ENCODE data around the gene SMNDC1.

SMNDC1 gene

GRCh38 chr10:110260746-110261477, 43.8 kb downstream of the SMNDC1 start:
- DNase-seq (ENCODE audit: low read depth in 1 of 2, low spot score in 1 of 2): no peak
- TF ChIP-seq GABPA (IDR thresholded peaks at IDR 0.05; ENCODE audit: low read depth) (no peak), SPI1 (IDR thresholded peaks at IDR 0.05; ENCODE audit: borderline replicate concordance, low read depth) (no peak), REST (IDR thresholded peaks at IDR 0.05; ENCODE audit: insufficient replicate concordance, low read depth) (no peak), POLR2AphosphoS5 (IDR thresholded peaks at IDR 0.05; ENCODE audit: low read depth) (no peak), CTCF (IDR thresholded peaks at IDR 0.05; ENCODE audit: insufficient read depth, low read length) (no peak)
- H3K27ac ChIP-seq (replicated peaks): no peak overlapping the region
- no peak overlapping the region for H3K4me3 ChIP-seq (replicated peaks; ENCODE audit: insufficient read depth, low read length)
- no peaks in the 10 kb centered on the region for H3K27me3 ChIP-seq (ENCODE audit: insufficient read depth, poor library complexity, severe bottlenecking)

- Histone ChIP-seq H3K4me3 (replicated peaks; ENCODE audit: insufficient read depth, low read length) (no peak overlapping the region), H3K27ac (replicated peaks) (no peak overlapping the region)
- TF ChIP-seq SPI1 (IDR thresholded peaks at IDR 0.05; ENCODE audit: borderline replicate concordance, low read depth) (no peak), REST (IDR thresholded peaks at IDR 0.05; ENCODE audit: insufficient replicate concordance, low read depth) (no peak), POLR2AphosphoS5 (IDR thresholded peaks at IDR 0.05; ENCODE audit: low read depth) (no peak), GABPA (IDR thresholded peaks at IDR 0.05; ENCODE audit: low read depth) (no peak), CTCF (IDR thresholded peaks at IDR 0.05; ENCODE audit: insufficient read depth, low read length) (no peak)
Measured at GRCh38 chr10:110259317-110259716, 45.4 kb downstream of the SMNDC1 start.

GRCh38 chr10:110258542-110258941, 46.2 kb downstream of the SMNDC1 start:
- no peak overlapping the region for H3K4me3 ChIP-seq (replicated peaks; ENCODE audit: insufficient read depth, low read length)
- no peak for DNase-seq (ENCODE audit: low read depth in 1 of 2, low spot score in 1 of 2)
- TF ChIP-seq GABPA (IDR thresholded peaks at IDR 0.05; ENCODE audit: low read depth) (no peak), POLR2AphosphoS5 (IDR thresholded peaks at IDR 0.05; ENCODE audit: low read depth) (no peak), REST (IDR thresholded peaks at IDR 0.05; ENCODE audit: insufficient replicate concordance, low read depth) (no peak), CTCF (IDR thresholded peaks at IDR 0.05; ENCODE audit: insufficient read depth, low read length) (no peak), SPI1 (IDR thresholded peaks at IDR 0.05; ENCODE audit: borderline replicate concordance, low read depth) (no peak)
- no peak overlapping the region for H3K27ac ChIP-seq (replicated peaks)
- no peaks in the 10 kb centered on the region for H3K27me3 ChIP-seq (ENCODE audit: insufficient read depth, poor library complexity, severe bottlenecking)

More at GRCh38 chr10:110259317-110259716, 45.4 kb downstream of the SMNDC1 start:
- DNase-seq (ENCODE audit: low read depth in 1 of 2, low spot score in 1 of 2): no peak
- H3K27me3 ChIP-seq (ENCODE audit: insufficient read depth, poor library complexity, severe bottlenecking): no peaks in the 10 kb centered on the region
